DOHH2 (cell line): ENCODE data around the gene GRIN1.

Experiments used
- EZH2phosphoT487 ChIP-seq: fragments of 200-600 bp; sonication (generic); IDR thresholded peaks from 2 replicates; pipeline ENCODE4 v1.6.1; 2017; ENCODE audit warnings: borderline replicate concordance, mild to moderate bottlenecking, antibody characterized with exemption, low read length, moderate library complexity, mixed read lengths
- TF ChIP-seq, protein P1 (sequence below): fragments of 200-600 bp; sonication (generic); IDR thresholded peaks from one replicate; pipeline ENCODE4 v1.5.1; 2014; ENCODE audit warnings: antibody characterized with exemption, mild to moderate bottlenecking, low read depth, low read length; ENCODE audit not compliant: poor library complexity, severe bottlenecking

DNA sequence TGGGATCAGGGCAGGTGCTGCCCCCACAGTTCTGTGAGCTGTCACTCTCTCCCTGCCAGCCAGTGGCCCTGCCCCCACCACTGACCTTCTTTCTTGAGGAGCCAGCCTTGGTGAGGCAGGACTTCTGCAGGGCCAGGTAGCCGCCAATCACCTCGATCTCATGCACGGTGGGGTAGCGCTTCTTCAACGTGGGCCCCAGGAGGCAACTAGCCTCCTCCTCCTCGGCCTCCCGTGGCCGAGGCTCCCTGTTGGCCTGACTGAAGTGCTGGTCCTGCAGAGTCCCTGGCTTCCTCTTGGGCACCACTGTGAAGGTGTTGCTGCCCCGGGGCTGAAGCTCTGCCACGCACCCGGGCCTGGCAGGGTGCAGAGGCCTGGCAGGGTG lies 59.9 kb downstream of the GRIN1 start:
- TF ChIP-seq, protein P1, sequence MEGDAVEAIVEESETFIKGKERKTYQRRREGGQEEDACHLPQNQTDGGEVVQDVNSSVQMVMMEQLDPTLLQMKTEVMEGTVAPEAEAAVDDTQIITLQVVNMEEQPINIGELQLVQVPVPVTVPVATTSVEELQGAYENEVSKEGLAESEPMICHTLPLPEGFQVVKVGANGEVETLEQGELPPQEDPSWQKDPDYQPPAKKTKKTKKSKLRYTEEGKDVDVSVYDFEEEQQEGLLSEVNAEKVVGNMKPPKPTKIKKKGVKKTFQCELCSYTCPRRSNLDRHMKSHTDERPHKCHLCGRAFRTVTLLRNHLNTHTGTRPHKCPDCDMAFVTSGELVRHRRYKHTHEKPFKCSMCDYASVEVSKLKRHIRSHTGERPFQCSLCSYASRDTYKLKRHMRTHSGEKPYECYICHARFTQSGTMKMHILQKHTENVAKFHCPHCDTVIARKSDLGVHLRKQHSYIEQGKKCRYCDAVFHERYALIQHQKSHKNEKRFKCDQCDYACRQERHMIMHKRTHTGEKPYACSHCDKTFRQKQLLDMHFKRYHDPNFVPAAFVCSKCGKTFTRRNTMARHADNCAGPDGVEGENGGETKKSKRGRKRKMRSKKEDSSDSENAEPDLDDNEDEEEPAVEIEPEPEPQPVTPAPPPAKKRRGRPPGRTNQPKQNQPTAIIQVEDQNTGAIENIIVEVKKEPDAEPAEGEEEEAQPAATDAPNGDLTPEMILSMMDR: no peak
- TF ChIP-seq EZH2phosphoT487: no peak
